ENCODE results near the gene PCDHA5.

DNA sequence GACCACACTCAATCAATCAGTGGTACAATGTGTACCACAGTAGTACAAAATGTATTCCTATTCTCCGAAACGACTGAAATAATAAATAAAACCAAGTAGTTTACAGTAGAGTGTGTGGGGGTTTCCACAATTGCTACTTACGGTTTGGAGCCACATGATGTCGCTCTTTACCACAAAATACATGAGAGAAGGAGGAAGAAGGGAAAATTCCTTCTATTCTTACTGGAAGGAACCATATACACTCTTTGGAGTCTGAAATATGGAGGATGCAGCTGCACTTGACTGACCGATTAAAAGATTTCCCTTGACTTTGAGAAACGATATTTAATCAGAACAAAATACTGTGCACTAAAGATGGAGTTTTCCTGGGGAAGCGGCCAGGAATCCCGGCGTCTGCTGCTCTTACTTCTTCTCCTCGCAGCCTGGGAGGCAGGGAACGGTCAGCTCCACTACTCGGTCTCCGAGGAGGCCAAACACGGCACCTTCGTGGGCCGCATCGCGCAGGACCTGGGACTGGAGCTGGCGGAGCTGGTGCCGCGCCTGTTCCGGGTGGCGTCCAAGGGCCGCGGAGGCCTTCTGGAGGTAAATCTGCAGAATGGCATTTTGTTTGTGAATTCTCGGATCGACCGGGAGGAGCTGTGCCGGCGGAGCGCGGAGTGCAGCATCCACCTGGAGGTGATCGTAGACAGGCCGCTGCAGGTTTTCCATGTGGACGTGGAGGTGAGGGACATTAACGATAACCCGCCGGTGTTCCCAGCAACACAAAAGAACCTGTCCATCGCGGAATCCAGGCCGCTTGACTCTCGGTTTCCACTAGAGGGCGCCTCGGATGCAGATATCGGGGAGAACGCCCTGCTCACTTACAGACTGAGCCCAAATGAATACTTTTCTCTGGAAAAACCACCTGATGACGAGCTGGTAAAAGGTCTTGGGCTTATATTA is 14.3 kb upstream of the PCDHA5 start, which contains the start of gene PCDHA4:
- no peak for TF ChIP-seq POLR2AphosphoS5 (IDR thresholded peaks at IDR 0.05; ENCODE audit: low read depth, low read length)
- no peak for TF ChIP-seq TAF1 (IDR thresholded peaks at IDR 0.05; ENCODE audit: borderline replicate concordance, insufficient read depth, low read length)
- no peak for TF ChIP-seq SIN3A (IDR thresholded peaks at IDR 0.05; ENCODE audit: borderline replicate concordance, insufficient read depth, low read length)
- TF ChIP-seq, protein P1, sequence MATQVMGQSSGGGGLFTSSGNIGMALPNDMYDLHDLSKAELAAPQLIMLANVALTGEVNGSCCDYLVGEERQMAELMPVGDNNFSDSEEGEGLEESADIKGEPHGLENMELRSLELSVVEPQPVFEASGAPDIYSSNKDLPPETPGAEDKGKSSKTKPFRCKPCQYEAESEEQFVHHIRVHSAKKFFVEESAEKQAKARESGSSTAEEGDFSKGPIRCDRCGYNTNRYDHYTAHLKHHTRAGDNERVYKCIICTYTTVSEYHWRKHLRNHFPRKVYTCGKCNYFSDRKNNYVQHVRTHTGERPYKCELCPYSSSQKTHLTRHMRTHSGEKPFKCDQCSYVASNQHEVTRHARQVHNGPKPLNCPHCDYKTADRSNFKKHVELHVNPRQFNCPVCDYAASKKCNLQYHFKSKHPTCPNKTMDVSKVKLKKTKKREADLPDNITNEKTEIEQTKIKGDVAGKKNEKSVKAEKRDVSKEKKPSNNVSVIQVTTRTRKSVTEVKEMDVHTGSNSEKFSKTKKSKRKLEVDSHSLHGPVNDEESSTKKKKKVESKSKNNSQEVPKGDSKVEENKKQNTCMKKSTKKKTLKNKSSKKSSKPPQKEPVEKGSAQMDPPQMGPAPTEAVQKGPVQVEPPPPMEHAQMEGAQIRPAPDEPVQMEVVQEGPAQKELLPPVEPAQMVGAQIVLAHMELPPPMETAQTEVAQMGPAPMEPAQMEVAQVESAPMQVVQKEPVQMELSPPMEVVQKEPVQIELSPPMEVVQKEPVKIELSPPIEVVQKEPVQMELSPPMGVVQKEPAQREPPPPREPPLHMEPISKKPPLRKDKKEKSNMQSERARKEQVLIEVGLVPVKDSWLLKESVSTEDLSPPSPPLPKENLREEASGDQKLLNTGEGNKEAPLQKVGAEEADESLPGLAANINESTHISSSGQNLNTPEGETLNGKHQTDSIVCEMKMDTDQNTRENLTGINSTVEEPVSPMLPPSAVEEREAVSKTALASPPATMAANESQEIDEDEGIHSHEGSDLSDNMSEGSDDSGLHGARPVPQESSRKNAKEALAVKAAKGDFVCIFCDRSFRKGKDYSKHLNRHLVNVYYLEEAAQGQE (IDR thresholded peaks at IDR 0.05; ENCODE audit: insufficient read depth in 1 of 2, low read depth in 2 of 2, low read length in 2 of 2): no peak
- no peak for TF ChIP-seq FOXP2 (optimal IDR thresholded peaks at IDR 0.05; ENCODE audit: borderline replicate concordance, extremely low read depth, extremely low read length, insufficient read depth)
